ENCODE data around the gene OXER1. TPM values are rescaled to one million over a fixed set of nuclear protein-coding genes. Genes with fewer than 3 reads are reported as not detected.

The OXER1 gene
- total RNA-seq, 1 experiment from 2014 or later, result 0.52 TPM

DNA sequence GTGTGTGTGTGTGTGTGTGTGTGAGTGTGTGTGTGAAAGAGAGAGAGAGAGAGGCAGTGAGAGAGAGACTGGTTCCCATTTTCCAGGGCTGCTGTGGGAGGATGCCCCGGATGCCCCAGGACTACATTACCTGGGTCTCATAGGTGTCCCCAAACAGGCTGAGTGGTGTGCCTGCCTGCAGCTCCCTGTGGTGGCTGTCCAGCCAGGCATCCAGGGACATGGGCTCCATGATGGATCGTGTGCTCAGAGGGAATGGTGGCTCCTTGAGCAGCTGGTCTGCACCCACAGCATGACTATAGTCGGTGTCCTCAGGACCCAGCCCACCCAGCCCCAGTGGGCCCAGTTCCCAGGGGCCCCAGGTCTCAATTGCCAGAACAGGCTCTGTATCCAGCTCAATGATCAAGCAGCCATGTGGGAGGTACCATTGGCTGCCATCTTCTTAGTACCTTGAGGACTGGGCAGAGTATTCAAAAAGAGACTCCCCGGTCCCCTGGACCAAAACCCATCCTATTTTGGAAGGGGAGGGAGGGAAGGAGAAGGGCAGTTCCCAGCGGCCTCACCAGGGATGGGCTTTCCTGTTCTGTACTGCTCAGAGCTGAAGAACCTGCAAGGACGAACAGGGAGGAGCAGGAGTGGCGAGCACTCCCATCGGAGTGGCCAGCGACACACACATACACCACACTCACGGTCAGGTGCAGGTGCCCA lies 5.8 kb upstream of the OXER1 start:
- no peak for DNase-seq (ENCODE audit: low read depth)

DNA sequence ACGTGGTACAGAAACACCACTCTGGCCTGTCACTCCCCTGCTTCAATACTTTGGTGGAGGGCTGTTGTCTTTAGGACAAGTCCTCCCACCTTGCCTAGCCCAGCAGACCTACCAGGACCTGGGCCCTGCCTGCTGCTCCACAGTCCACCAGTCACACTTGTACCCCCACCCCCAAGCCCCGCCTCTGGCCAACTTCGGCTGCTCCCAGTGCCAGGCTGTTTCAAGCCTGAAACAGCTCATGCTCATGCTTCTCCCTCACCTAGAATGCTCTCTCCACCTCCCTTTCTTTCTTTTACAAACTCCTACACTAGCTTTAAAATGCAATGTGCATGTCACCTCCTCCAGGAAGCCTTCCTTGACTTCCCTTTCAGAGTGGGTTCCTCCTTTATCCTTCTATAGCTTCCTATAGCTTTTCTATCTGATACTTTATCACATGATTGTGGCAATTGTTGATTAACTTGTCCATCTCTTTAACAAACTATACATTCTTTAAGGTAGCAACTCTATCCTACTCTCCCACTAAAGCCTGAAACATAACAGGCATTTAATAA lies 4.8 kb upstream of the OXER1 start:
- DNase-seq (ENCODE audit: low read depth), result no peak

GRCh38 chr2:42767899-42768705 lies 4.2 kb upstream of the OXER1 start:
- no peak for DNase-seq (ENCODE audit: low read depth)

GRCh38 chr2:42767080-42767898 lies 3.4 kb upstream of the OXER1 start:
- no peak for DNase-seq (ENCODE audit: low read depth)

DNA sequence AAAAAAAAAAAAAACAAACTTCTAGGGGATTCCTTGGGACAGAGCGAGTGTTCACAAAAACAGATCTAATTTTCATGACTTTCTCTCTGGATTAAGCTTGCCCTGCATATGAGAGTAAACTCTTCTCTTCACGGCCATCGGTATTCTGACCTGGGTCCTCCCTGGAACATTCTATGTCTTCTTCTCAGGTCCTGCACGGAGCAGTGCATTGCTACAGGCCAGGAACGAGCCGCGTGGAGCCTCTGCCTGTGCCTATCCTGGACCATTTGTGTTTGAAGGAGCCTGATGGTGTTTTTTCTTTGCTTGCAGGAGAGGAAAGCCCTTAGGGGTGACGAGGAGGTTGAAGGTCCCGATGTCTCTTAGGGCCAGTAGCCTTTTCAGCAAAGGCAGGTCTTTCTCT lies 1.8 kb upstream of the OXER1 start:
- DNase-seq (ENCODE audit: low read depth), result no peak

GRCh38 chr2:42764901-42765300 lies 966 bp upstream of the OXER1 start:
- no peak for DNase-seq (ENCODE audit: low read depth)

DNA sequence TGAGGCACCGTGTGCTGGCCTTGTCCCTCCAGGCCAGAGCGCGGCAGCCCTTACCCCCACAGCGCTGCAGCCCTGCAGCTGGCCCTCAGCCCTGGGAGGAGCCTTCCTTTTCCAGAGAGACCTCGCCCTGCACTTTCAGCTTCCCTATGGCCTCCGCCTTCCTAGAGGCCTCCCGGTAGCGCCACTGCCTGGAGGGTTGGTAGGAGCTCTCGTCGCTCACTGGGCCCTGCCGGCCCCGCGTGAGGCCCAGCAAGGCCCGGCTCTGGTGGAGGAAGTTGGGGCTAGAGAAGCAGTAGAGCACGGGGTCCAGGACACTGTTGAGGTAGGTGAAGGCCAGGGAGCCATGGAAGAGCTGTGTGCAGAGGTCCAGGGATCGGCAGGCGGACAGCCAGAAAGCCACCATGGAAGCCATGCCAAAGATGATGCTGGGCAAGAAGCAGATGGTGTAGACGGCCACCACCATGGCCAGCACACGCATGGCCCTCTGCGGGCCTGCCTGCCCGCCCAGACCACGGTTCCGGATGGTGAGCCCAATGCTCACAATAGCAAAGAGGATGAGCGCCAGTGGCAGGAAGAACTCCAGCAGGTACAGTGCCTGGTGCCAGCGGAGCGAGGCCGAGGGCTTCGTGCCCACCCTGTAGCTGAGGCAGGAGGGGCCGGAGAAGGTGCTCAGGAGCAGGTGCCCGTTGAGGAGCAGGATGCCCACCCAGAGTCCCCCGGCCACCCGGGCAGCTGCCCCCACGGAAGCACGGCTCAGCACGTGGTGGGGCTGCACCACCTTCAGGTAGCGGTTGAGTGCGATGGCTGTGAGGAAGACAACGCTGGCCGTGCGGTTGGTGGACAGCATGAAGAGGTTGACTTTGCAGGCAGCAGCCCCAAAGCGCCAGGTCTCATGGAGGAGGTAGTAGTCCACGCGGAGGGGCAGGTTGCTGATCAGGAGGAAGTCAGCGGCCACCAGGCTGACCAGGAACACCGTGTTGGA lies 821 bp downstream of the OXER1 start:
- no peak for DNase-seq (ENCODE audit: low read depth)

DNA sequence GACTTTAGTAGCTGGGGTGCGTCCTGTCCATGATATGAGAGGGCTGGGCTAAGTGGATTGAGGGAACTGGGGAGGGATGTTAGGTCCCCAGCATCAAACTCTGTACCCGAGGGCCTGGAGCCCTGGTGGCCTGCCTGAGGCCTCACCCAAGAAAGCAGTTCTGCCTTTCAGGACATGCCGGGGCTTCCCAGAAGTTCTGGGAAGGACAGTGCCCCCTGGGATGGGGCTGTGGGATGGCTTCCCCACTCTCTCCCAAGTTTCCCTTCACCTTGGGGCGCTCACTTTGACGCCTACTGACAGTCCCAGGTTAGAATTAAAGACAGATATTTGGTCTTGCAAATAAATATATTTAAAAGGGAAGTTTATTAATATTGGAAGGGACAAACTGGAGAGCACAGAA lies 1.8 kb downstream of the OXER1 start:
- no peak for DNase-seq (ENCODE audit: low read depth)

- no peak for DNase-seq (ENCODE audit: low read depth)
These were observed 2.4 kb downstream of the OXER1 start for GRCh38 chr2:42761554-42761953.

- DNase-seq (ENCODE audit: low read depth), result no peak
These were observed 5.2 kb downstream of the OXER1 start for GRCh38 chr2:42758751-42759150.

DNA sequence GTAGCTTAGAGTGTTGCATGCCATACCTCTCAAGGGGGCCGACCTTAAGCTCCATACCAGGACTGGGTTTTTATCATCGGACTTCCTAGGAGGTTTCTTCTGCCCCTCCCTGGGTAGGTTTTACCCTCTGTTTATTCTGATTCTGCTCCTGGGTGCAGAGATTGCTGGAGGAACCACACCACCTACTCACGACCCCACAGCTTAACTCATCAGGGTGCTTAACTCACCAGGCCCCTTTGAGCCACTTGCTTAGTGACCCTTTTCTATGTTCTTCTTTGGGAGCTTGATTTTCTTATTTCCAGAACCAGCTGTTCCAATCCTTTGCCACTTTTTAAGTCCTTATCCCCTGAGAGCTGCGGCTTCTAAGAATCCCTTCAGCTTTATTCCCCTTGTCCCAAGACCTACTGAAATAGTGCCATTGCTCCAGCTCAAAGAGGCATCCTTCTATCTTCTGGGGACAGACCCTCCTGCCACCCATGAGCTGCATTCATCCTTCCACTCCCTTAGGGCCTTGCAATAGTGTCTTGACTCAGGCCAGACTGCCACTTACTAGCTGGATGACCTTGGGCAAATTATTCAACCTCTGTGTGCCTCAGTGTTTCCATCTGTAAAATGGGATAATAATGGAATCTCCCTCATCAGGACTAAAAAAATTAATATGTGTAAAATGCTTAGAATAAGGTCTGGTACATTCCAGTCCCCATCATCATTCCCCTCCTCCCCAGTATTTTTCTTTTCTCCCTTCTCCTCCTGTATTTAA lies 5.8 kb downstream of the OXER1 start:
- no peak for DNase-seq (ENCODE audit: low read depth)

- DNase-seq (ENCODE audit: low read depth), result no peak
These were observed 6.9 kb downstream of the OXER1 start for GRCh38 chr2:42756966-42757513.

- no peak for DNase-seq (ENCODE audit: low read depth)
These were observed 7.7 kb downstream of the OXER1 start for GRCh38 chr2:42756150-42756775.

- DNase-seq (ENCODE audit: low read depth), result no peak
These were observed 8.6 kb downstream of the OXER1 start for GRCh38 chr2:42755191-42755880.

- no peak for DNase-seq (ENCODE audit: low read depth)
These were observed 9.2 kb downstream of the OXER1 start for GRCh38 chr2:42754776-42755140.

GRCh38 chr2:42754021-42754775 lies 9.7 kb downstream of the OXER1 start:
- DNase-seq (ENCODE audit: low read depth), result peak; percentile 88

- no peak for DNase-seq (ENCODE audit: low read depth)
These were observed 10.8 kb downstream of the OXER1 start for GRCh38 chr2:42752816-42753813.

Measured in LHCN-M2 (cell line).